EH (cell line): ENCODE results near the gene EYS.

Source experiments
- DNase-seq: peaks from one replicate; pipeline ENCODE4 v3.0.0-alpha.2; 2015; ENCODE audit warnings: low read depth

Gene EYS

GRCh38 chr6:65707126-65707826 is at the start of gene EYS:
Gene EYS (minus strand): TSS chr6:65707226. CDS start chr6:65495410, 211,816 bp downstream.
- no peak for DNase-seq

GRCh38 chr6:65746302-65746701 is 39.3 kb upstream of the EYS start:
- DNase-seq: no peak

GRCh38 chr6:65745614-65746013 is 38.6 kb upstream of the EYS start:
- no peak for DNase-seq

- DNase-seq: no peak
Measured at GRCh38 chr6:65728879-65729479, 22.0 kb upstream of the EYS start.

- DNase-seq: no peak
Measured at GRCh38 chr6:65719101-65719500, 12.1 kb upstream of the EYS start.

GRCh38 chr6:65711531-65711930 is 4.5 kb upstream of the EYS start:
- DNase-seq: no peak

- DNase-seq: no peak
Measured at GRCh38 chr6:65709099-65709830, 2.2 kb upstream of the EYS start.

- no peak for DNase-seq
Measured at GRCh38 chr6:65708162-65708561, 1.1 kb upstream of the EYS start.

- DNase-seq: no peak
Measured at GRCh38 chr6:65706436-65706835, 590 bp downstream of the EYS start.

GRCh38 chr6:65701325-65701724 is 5.7 kb downstream of the EYS start:
- no peak for DNase-seq

GRCh38 chr6:65700561-65700960 is 6.5 kb downstream of the EYS start:
- no peak for DNase-seq

- DNase-seq: no peak
Measured at GRCh38 chr6:65692109-65692508, 14.9 kb downstream of the EYS start.

GRCh38 chr6:65680232-65680631 is 26.8 kb downstream of the EYS start:
- no peak for DNase-seq

GRCh38 chr6:65671922-65672321 is 35.1 kb downstream of the EYS start:
- DNase-seq: no peak

- no peak for DNase-seq
Measured at GRCh38 chr6:65667916-65668656, 38.9 kb downstream of the EYS start.

GRCh38 chr6:65650086-65650485 is 56.9 kb downstream of the EYS start:
- DNase-seq: no peak

- DNase-seq: no peak
Measured at GRCh38 chr6:65649392-65649791, 57.6 kb downstream of the EYS start.

GRCh38 chr6:65646544-65646943 is 60.5 kb downstream of the EYS start:
- no peak for DNase-seq

GRCh38 chr6:65642776-65643175 is 64.2 kb downstream of the EYS start:
- DNase-seq: no peak

- no peak for DNase-seq
Measured at GRCh38 chr6:65638047-65638831, 68.8 kb downstream of the EYS start.

- DNase-seq: no peak
Measured at GRCh38 chr6:65637289-65638046, 69.6 kb downstream of the EYS start.
